Osteoblast (primary cell): ENCODE measurements around the gene COBL. TPM values are rescaled to one million over a fixed set of nuclear protein-coding genes. Genes with fewer than 3 reads are reported as not detected.

Source experiments
- DNase-seq: peaks from one replicate; pipeline ENCODE4 v3.0.0; 2011; ENCODE audit warnings: low spot score, mixed read lengths; ENCODE audit not compliant: insufficient read length; ENCODE audit errors: missing footprints
- H2AFZ ChIP-seq: 2 replicates; pipeline ENCODE4 v1.6.0; 2011; ENCODE audit warnings: mild to moderate bottlenecking, low read length
- H3K27ac ChIP-seq: 2 replicates; pipeline ENCODE4 v1.5.1; 2011; ENCODE audit warnings: mild to moderate bottlenecking, low read depth, low read length, moderate library complexity
- H3K27me3 ChIP-seq: 2 replicates; pipeline ENCODE4 v1.6.0; 2012; ENCODE audit warnings: mild to moderate bottlenecking, control low read depth, inconsistent platforms, low read length, moderate library complexity; ENCODE audit not compliant: insufficient read depth
- H3K36me3 ChIP-seq: 2 replicates; pipeline ENCODE4 v1.5.1; 2011; ENCODE audit warnings: mild to moderate bottlenecking, low read length, control low read depth, moderate library complexity; ENCODE audit not compliant: insufficient read depth
- H3K4me1 ChIP-seq: 2 replicates; pipeline ENCODE4 v1.5.1; 2011; ENCODE audit warnings: mild to moderate bottlenecking, low read length, control low read depth, moderate library complexity; ENCODE audit not compliant: insufficient read depth
- H3K4me2 ChIP-seq: 2 replicates; pipeline ENCODE4 v1.6.0; 2011; ENCODE audit warnings: mild to moderate bottlenecking, low read length; ENCODE audit not compliant: insufficient read depth
- H3K4me3 ChIP-seq: fragments of 200-600 bp; sonication (generic); 3 replicates; pipeline ENCODE4 v1.5.1; 2012; ENCODE audit warnings: mild to moderate bottlenecking, low read length, inconsistent platforms; ENCODE audit not compliant: insufficient read depth
- H3K79me2 ChIP-seq: 2 replicates; pipeline ENCODE4 v1.6.0; 2012; ENCODE audit warnings: mild to moderate bottlenecking, low read length, control low read depth, inconsistent platforms; ENCODE audit not compliant: insufficient read depth
- H3K9me3 ChIP-seq: 2 replicates; pipeline ENCODE4 v1.5.1; 2011; ENCODE audit warnings: low read depth, low read length, control low read depth
- H4K20me1 ChIP-seq: 2 replicates; pipeline ENCODE4 v1.6.0; 2012; ENCODE audit warnings: mild to moderate bottlenecking, low read length, control low read depth; ENCODE audit not compliant: insufficient read depth
- total RNA-seq: library from RNA; depleted of rRNA; stranded (reverse); fragments of >200 nt; gene quantifications from 2 replicates; pipeline ENCODE4 v1.2.3, GENCODE V29; 2012
- TF ChIP-seq, protein P1 (sequence below): IDR thresholded peaks from 2 replicates; pipeline ENCODE4 v1.5.1; 2011; ENCODE audit warnings: mild to moderate bottlenecking, low read depth, low read length, moderate library complexity; ENCODE audit errors: extremely low read depth

Gene COBL
- total RNA-seq, 1 donor = under 0.01 TPM

DNA sequence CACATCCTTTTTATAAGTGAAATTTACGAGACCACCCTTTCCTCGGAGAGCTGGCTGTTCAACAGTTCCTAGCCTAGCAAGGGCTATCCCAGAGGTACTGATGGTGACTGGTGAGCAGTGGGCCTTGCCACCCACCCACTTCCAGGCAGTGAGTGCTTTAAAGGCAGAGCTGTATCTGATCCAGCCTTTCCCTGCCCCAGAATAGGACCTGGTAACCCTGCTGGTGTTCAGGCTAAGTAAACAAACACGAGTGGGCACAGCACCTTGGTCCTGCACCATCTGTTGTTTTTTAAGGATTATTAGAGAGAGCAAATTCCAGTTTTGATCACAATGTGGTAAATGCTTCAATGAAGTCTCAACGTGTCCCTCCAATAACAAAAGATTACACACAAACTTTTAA lies 75.7 kb downstream of the COBL start:
- H3K4me3 ChIP-seq = no peak overlapping the region
- no peak overlapping the region for H3K27ac ChIP-seq
- no peaks in the 10 kb centered on the region for H3K36me3 ChIP-seq
- no peaks in the 10 kb centered on the region for H3K79me2 ChIP-seq
- H3K4me1 ChIP-seq = no peaks in the 10 kb centered on the region
- H3K27me3 ChIP-seq = no peaks in the 10 kb centered on the region
- no peak for DNase-seq
- H2AFZ ChIP-seq = no peak overlapping the region
- no peaks in the 10 kb centered on the region for H4K20me1 ChIP-seq
- no peaks in the 10 kb centered on the region for H3K9me3 ChIP-seq
- TF ChIP-seq, protein P1, sequence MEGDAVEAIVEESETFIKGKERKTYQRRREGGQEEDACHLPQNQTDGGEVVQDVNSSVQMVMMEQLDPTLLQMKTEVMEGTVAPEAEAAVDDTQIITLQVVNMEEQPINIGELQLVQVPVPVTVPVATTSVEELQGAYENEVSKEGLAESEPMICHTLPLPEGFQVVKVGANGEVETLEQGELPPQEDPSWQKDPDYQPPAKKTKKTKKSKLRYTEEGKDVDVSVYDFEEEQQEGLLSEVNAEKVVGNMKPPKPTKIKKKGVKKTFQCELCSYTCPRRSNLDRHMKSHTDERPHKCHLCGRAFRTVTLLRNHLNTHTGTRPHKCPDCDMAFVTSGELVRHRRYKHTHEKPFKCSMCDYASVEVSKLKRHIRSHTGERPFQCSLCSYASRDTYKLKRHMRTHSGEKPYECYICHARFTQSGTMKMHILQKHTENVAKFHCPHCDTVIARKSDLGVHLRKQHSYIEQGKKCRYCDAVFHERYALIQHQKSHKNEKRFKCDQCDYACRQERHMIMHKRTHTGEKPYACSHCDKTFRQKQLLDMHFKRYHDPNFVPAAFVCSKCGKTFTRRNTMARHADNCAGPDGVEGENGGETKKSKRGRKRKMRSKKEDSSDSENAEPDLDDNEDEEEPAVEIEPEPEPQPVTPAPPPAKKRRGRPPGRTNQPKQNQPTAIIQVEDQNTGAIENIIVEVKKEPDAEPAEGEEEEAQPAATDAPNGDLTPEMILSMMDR = no peak
- H3K4me2 ChIP-seq = no peak overlapping the region

- DNase-seq = no peak
- no peak overlapping the region for H3K4me3 ChIP-seq
- no peak overlapping the region for H2AFZ ChIP-seq
- H3K9me3 ChIP-seq = no peaks in the 10 kb centered on the region
- H3K36me3 ChIP-seq = no peaks in the 10 kb centered on the region
- no peak overlapping the region for H3K27ac ChIP-seq
- TF ChIP-seq, protein P1 = no peak
- H4K20me1 ChIP-seq = no peaks in the 10 kb centered on the region
- H3K4me2 ChIP-seq = no peak overlapping the region
- H3K27me3 ChIP-seq = no peaks in the 10 kb centered on the region
- no peaks in the 10 kb centered on the region for H3K79me2 ChIP-seq
- no peaks in the 10 kb centered on the region for H3K4me1 ChIP-seq
Observed at GRCh38 chr7:51239691-51240090, 76.9 kb downstream of the COBL start.

DNA sequence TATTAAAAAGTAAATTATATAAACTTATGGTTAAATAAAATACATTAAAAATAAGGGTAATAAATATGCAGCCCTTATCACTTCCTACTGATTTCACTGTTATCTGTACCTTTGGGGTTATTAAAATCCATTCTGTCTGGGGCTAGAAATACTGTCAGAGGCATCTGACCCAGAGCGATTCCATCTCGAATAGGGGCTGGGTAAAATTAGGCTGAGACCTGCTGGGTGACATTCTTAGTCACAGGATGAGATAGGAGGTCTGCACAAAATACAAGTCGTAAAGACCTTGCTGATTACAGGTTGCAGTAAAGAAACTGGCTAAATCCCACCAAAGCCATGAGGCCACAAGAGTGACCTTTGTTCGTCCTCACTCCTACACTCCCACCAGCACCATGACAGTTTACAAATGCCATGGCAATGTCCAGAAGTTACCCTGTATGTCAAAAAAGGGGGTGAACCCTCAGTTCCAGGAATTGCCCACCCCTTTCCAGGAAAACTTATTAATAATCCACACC lies 77.6 kb downstream of the COBL start:
- no peaks in the 10 kb centered on the region for H3K27me3 ChIP-seq
- H3K79me2 ChIP-seq = no peaks in the 10 kb centered on the region
- no peaks in the 10 kb centered on the region for H3K4me1 ChIP-seq
- H3K36me3 ChIP-seq = no peaks in the 10 kb centered on the region
- DNase-seq = no peak
- no peak overlapping the region for H3K27ac ChIP-seq
- no peak overlapping the region for H3K4me2 ChIP-seq
- H3K4me3 ChIP-seq = no peak overlapping the region
- TF ChIP-seq, protein P1 = no peak
- no peaks in the 10 kb centered on the region for H4K20me1 ChIP-seq
- no peaks in the 10 kb centered on the region for H3K9me3 ChIP-seq
- H2AFZ ChIP-seq = no peak overlapping the region

- DNase-seq = no peak
- no peaks in the 10 kb centered on the region for H3K4me1 ChIP-seq
- H3K9me3 ChIP-seq = no peaks in the 10 kb centered on the region
- H3K4me2 ChIP-seq = no peak overlapping the region
- no peaks in the 10 kb centered on the region for H4K20me1 ChIP-seq
- no peak overlapping the region for H3K27ac ChIP-seq
- no peaks in the 10 kb centered on the region for H3K79me2 ChIP-seq
- H3K4me3 ChIP-seq = no peak overlapping the region
- H3K36me3 ChIP-seq = no peaks in the 10 kb centered on the region
- no peak overlapping the region for H2AFZ ChIP-seq
- no peaks in the 10 kb centered on the region for H3K27me3 ChIP-seq
- TF ChIP-seq, protein P1 = no peak
Observed at GRCh38 chr7:51237446-51238133, 79.0 kb downstream of the COBL start.
